Skin of body (tissue), 2 donors: Measurements from ENCODE around the gene KRTAP19-2. TPM values are rescaled to one million over a fixed set of nuclear protein-coding genes. Genes with fewer than 3 reads are reported as not detected.
"Not testable (repeated sequence)": the region's sequence is repeated elsewhere in the genome, so short reads cannot be mapped to it uniquely, and the experiment has no call there.

Source experiments
- DNase-seq: peaks from one replicate; lab custom pipeline; 2025; lab: John Stamatoyannopoulos, UW
- total RNA-seq: library from RNA; depleted of rRNA; stranded (reverse); fragments of >200 nt; gene quantifications from one replicate; pipeline ENCODE4 v1.2.3, GENCODE V29; 2014

Gene KRTAP19-2
- total RNA-seq: not detected

DNA sequence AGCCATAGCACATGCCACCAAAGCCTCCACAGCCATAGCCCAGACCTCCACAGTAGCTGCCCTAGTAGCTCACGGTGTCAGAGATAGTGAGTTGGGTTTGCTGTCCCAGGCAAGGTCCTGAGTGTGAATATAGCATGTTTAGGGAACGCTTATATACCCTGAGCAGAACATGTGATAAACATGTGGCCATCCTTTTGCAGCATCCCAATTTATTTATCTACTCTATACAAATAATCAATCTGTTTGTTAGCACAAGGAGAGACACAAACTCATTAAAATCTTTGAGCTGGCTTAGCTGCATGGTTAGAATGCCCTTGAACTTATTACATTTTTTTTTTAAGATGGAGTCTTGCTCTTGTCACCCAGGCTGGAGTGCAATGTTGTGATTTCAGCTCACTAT lies at the start of gene KRTAP19-2:
TSS of gene KRTAP19-2 (minus strand) at position 101 of the 400 bp plus-strand sequence. CDS start at position 13, 88 bp downstream.
- DNase-seq: no peak

- no peak for DNase-seq
These were observed 31.6 kb upstream of the KRTAP19-2 start for GRCh38 chr21:30518876-30519275.

GRCh38 chr21:30515681-30516080 lies 28.4 kb upstream of the KRTAP19-2 start:
- DNase-seq: no peak

DNA sequence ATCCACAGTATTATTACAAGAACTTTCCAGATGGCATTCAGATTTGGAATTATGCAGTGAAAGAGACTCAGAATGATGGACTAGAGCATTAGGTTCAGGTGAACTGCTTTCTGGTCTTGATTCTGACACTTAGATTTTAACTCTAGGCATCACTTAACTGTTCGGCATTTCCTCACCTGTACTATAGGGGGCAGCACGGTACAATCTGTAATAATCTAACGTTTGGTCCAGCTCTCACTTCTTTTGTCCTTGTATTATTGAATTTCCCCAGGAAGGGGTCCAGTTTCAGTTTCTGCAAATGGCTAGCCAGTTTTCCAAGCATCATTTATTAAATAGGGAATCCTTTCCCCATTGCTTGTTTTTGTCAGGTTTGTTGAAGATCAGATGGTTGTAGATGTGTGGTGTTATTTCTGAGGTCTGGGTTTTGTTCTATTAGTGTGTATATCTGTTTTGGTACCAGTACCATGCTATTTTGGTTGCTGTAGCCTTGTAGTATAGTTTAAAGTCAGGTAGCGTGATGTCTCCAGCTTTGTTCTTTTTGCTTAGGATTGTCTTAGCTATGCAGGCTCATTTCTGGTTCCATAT lies 18.5 kb upstream of the KRTAP19-2 start:
- DNase-seq: not testable (repeated sequence)

- no peak for DNase-seq
These were observed 14.8 kb upstream of the KRTAP19-2 start, which contains the start of gene KRTAP19-5 for GRCh38 chr21:30502041-30502440. Gene KRTAP19-5, minus strand, starts transcription at chr21:30502141. Its CDS starts 51 bp downstream, at chr21:30502090.

DNA sequence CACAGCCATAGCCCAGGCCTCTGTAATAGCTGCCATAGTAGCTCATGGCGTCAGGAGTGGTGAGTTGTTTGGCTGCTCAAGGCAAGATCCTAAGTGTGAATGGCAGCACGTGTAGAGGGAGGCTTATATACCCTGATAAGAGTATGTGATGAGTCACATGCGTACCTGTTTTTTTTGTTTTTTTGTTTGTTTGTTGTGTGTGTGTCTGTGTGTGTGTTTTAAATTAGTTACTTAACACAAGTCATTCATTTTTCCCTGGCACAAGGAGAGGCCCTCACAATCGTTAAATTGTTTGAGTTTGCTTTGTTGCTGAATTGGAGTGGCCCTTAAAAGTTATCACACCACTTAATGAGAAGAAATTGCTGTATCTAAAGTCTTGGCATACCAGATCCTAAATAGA lies 9.8 kb upstream of the KRTAP19-2 start, which contains the start of gene KRTAP19-4:
TSS of gene KRTAP19-4 (minus strand) at position 101 of the 400 bp plus-strand sequence. CDS start at position 46, 55 bp downstream.
- DNase-seq: no peak

DNA sequence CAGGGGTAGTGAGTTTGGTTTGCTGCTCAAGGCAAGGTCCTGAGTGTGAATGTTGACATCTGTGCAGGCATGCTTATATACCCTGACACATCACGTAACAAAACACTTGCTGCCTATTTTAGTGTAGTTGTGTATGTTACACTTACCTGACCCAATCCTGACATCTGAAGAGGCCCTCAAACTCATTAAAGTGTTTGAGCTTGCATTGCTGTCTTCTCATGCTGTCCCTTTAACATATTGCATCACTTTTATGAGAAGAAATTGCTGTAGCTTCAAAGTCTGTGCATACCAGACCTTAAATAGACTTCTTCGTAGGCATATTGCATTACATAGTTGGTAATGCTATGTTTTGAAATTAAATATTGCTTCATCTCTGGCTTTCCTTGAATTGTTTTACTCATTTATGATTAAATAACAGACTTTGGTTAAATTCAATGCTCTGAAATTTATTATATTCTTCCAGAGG lies 4.8 kb upstream of the KRTAP19-2 start, which contains the start of gene KRTAP19-3:
TSS of gene KRTAP19-3 (minus strand) at position 51 of the 466 bp plus-strand sequence. CDS start 56 bp downstream, outside the sequence.
- DNase-seq: no peak

GRCh38 chr21:30486180-30486579 lies 1.1 kb downstream of the KRTAP19-2 start:
- no peak for DNase-seq

- no peak for DNase-seq
These were observed 5.1 kb downstream of the KRTAP19-2 start for GRCh38 chr21:30482130-30482529.

DNA sequence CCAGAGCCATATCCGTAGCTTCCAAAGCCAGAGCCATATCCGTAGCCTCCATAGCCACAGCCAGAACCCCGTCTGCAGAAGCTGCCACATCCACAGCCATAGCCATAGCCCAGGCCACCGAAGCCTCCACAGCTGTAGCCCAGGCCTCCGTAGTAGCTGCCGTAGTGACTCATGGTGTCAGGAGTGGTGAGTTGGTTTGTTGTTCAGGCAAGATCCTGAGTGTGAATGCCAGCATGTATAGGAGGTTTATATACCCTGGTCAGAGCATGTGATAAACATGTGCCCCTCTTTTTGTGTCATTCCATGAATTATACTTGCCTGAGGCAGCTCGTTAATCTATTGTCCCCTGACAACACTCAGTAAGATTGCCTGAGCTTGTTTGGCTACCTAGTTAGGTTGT lies 7.1 kb downstream of the KRTAP19-2 start, which contains the start of gene KRTAP19-1:
TSS of gene KRTAP19-1 (minus strand) at position 223 of the 400 bp plus-strand sequence. CDS start at position 173, 50 bp downstream.
- DNase-seq: no peak

- DNase-seq: no peak
These were observed 8.0 kb downstream of the KRTAP19-2 start for GRCh38 chr21:30479259-30479658.

DNA sequence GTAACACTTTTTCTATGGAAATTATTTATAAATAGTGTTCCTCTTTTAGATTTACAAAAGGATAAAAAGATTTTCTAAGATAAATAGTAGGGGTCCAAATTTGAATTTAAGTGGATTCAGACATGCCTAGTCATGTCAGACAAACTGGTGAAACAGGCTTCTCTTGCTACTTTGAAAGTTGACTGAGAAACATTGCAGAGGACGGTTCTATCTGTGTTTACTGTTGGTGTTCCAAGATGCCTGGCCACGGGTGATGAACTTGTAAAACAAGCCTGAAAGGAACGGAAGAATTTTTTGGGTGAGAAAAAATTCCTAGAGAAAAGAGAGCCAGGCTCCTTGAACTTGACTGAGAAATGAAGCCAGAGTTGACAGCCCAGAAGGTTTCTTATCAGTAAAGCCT lies 9.2 kb downstream of the KRTAP19-2 start:
- no peak for DNase-seq

GRCh38 chr21:30468900-30469714 lies 18.1 kb downstream of the KRTAP19-2 start:
- no peak for DNase-seq

DNA sequence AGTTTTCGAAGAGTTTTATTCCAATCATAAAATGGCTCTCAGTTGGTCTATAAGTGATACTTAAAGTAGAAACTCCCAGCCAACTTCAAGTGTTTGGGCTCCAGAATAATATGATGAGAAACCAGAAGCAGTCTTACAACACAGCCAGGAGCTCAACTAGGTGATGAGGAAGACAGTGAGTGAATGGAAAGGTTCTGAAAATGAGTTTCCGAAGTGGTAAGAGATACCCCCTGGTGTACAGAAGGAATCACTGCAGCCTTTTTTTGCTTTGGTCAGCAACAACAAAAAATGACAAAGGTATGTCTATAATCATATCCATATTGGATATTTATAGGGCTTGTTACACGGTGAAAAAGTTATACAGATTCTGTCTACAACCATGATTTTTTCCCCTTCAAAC lies 23.5 kb downstream of the KRTAP19-2 start:
- DNase-seq: no peak

DNA sequence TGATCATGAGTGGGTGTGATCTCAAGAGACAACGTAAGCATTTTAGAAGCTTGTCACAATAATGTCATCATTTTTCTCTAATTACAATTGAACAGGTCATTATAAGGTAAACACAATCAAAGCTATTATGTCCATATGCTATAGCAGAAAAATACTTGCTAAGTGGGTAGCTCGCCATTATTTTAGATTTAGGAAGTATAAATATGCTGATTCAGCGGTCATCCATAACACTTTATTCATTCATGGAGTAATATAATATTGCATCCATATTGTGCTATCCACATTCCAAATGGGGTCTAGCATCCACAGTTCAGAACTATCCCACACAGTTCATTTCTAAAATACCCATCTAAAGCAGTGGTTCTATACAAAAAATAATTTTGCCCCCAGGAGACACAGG lies 38.7 kb downstream of the KRTAP19-2 start:
- no peak for DNase-seq

GRCh38 chr21:30447056-30447455 lies 40.2 kb downstream of the KRTAP19-2 start:
- DNase-seq: no peak

GRCh38 chr21:30444204-30444603 lies 43.0 kb downstream of the KRTAP19-2 start:
- DNase-seq: no peak

DNA sequence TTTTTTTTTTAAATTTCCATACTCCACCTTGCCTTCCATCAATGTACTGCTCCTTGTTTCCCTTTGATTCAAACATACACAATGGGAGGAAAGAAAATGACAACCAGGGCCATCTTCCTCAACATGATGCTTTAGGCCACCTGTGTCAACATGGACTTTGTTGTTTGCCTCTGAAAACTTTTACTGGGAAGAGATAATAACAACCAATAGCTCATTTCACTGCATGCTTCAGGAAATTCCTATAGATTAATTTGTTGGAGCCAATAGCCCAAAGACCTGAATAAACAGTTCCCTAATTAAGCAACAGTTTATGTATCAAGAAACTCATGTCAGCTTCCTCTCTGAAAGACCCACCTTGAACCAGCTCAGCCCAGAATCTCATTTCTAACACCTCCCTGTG lies 44.0 kb downstream of the KRTAP19-2 start:
- DNase-seq: no peak

DNA sequence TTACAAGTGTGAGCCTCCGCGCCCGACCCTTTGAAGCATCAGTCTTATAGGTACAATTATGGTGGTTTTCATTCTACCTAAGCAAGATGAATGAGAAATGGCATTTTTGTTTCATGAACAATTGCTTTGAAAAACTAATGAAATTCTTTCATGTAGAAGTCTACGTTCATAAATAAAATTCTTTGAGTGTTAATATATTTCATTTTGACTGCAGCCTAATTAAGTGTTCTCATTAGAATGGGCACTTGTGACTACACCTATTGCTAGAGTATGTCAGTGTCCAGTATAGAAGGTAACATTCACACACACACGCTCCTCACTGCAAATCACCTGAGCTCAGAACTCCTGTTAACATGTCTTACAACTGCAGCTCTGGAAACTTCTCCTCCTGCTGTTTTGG lies 47.3 kb downstream of the KRTAP19-2 start, which contains the start of gene KRTAP15-1:
TSS of gene KRTAP15-1 (plus strand) at position 301 of the 400 bp plus-strand sequence. CDS start at position 354, 53 bp downstream.
- no peak for DNase-seq
